GM18868 (cell line): ENCODE data around the gene CUBN.

Source experiments
- ATAC-seq: cut with Tn5 transposase; IDR thresholded peaks from one replicate; pipeline ENCODE4 v1.9.1; 2021; ENCODE audit warnings: mild to moderate bottlenecking, moderate library complexity; ENCODE audit not compliant: unreplicated experiment

CUBN gene

GRCh38 chr10:17129741-17130140, at the start of gene CUBN:
CUBN (minus strand) TSS chr10:17129811; CDS start chr10:17129765, 46 bp downstream.
- no peak for ATAC-seq

- ATAC-seq, result no peak
Observed at GRCh38 chr10:17179002-17179401, 49.4 kb upstream of the CUBN start.

GRCh38 chr10:17178006-17178405, 48.4 kb upstream of the CUBN start:
- no peak for ATAC-seq

- no peak for ATAC-seq
Observed at GRCh38 chr10:17177014-17177413, 47.4 kb upstream of the CUBN start.

DNA sequence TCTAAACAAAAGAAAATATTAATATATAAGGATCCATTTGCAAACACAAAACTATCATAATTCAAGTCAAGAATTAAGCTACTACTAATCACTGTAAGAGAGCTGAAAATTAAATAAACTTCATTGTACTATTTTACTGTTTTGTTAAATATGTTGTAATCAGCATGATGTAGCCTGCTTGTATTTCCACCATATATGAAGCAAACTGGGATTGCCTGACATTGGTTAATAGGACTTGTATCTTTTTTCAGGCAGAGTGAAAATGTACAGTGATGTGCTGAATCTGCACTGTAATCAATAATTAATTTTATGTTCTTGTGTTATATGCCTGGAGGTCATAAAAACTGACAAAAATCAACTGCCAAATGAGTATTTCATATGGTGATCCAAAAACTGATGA, 46.5 kb upstream of the CUBN start:
- ATAC-seq, result no peak

GRCh38 chr10:17175551-17175950, 45.9 kb upstream of the CUBN start:
- ATAC-seq, result peak; percentile 60

DNA sequence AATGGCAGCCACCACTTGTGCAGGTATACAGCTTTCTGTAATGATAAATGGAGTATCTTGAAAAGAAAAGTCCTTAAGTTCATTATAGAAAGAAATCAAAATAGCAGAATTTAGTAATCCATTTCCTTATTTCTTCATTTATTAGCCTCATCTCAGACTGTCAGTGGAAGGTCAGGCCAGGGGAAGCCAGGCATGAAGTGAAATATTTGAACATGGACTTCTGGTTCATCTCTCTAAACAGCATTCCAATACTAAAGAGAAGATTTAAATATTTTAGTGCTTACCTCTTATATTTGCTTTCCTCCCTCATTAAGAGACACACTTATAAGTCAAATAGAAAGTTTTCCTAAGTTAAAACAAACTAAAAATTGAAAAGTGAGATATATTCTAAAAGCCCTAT, 45.0 kb upstream of the CUBN start:
- ATAC-seq, result no peak

DNA sequence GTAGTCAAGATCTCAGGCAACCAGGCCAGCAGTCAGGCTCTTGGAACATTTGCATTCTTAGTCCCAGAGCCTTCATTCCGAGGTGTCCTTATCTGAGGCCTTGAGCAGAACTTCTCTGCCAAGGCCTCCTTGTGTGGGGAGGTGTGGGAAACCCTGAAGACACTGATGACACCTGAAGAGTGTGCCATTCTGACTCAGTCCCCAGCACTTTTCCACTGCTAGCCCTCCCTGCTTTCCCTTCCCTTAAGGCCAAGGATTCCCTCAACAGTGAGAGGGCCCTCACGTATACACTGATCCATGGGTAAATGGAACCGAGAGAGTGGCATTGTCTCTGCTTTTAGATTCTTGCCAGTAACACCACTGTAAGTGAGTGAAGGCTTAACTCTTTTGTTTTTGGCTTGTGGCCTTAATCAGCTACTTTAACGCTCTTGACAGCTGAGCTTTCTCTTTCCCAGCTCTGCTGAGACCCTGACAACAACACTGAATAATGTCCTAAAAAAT, 41.6 kb upstream of the CUBN start:
- no peak for ATAC-seq

- ATAC-seq, result no peak
Observed at GRCh38 chr10:17169803-17170202, 40.2 kb upstream of the CUBN start.

GRCh38 chr10:17166699-17167098, 37.1 kb upstream of the CUBN start:
- no peak for ATAC-seq

GRCh38 chr10:17162828-17163227, 33.2 kb upstream of the CUBN start:
- ATAC-seq, result no peak

DNA sequence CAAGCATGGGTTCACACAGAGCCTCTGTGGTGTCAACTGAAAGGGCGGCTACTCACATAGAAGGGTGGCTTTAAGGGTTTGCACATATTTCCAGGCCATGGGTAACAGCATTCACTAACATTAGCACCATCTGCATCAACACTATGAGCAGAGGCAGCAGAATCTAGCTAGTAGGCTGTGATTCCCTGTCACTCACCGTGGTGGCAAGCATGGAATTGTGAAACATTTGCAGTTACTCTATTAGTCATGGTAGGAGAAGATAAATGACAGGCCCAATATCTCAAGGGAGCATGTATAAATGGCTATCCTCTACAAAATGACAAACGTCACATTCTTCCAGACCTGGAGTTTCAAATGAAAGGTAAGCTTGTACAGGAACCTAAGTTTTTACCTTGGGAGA, 32.2 kb upstream of the CUBN start:
- no peak for ATAC-seq

DNA sequence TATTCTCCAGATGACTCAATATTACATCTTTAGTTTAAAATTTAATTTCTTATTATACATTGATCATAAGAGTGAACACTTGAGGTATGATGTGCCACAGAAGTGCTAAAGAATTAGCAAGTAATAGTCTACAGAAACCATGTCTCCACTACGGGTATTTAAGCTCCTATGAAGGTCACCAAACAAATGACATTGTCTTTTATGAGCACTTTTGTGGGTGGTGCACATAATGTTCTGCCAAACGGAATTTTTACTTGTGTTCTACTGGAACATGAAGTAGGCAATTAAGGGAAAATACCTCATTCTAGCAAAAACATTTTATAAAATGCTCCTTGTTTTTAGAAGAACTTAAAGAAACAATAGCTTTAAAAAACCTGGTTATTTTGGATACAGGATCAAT, 27.4 kb upstream of the CUBN start:
- ATAC-seq, result no peak

- ATAC-seq, result no peak
Observed at GRCh38 chr10:17155826-17156225, 26.2 kb upstream of the CUBN start.

GRCh38 chr10:17154116-17154515, 24.5 kb upstream of the CUBN start:
- no peak for ATAC-seq

GRCh38 chr10:17153321-17153720, 23.7 kb upstream of the CUBN start:
- no peak for ATAC-seq

DNA sequence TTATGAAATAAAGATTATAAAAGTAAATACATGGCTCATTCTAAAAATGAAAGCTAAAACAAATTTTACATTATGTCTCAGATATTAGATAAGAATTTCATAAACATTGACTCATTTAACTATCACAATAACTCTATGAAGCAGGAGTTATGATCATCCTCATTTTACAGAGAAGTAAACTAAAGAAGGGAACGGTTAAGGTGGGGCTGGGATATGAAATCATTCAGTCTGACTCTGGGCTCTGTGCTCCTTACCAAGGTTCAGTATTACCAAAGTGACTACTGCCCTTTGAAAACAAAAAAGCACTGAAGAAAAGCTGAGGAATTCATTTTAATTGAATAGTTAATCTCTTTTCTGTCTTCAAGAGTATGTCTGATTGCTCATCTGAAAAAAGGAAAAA, 22.1 kb upstream of the CUBN start:
- no peak for ATAC-seq

DNA sequence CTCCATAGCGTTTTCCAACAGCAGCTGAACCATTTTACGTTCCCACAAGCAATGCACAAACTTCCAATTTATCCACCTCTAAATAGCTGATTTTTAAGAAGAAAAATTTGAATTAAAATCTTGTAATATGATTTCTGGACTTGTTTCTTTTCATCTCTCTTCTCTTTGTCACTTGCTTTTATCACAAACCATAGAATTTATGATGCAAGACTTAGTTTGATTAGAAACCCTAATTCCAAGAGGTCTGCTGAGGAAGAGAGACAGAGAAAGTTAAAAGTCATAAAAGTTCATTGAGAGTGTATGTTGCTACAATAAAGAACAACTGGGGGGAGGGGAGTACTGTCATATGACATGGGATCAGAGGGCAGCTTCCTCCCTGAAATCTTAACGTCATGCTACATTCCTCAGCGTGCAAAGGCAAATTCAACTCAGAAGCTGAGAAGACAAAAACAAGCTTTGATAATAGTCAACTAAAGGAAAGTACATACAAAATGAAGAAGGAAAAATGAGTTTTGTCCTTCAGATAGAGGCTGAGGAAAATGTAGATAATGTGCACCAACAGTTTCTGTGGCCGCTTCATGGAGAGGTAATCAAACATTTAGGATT, 18.4 kb upstream of the CUBN start:
- ATAC-seq, result no peak

GRCh38 chr10:17146892-17147291, 17.3 kb upstream of the CUBN start:
- no peak for ATAC-seq

DNA sequence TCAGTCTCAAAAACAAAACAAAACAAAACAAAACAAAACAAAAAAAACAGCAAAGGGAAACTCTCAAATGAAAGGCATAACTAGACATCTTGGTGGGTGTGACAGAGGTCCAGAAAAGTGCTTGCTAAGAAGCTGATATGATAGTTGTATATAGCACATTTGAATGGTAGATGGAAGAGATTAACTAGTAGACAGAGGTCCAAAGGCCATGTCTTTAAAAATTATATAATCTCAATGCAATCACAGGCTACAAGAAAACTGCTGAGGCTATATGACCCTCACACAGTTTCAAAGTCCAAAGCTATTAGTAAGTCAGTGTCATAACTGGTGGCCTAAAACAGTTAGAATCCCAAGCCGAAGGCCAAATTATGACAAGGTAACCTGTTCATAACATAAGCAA, 15.6 kb upstream of the CUBN start:
- ATAC-seq, result no peak

DNA sequence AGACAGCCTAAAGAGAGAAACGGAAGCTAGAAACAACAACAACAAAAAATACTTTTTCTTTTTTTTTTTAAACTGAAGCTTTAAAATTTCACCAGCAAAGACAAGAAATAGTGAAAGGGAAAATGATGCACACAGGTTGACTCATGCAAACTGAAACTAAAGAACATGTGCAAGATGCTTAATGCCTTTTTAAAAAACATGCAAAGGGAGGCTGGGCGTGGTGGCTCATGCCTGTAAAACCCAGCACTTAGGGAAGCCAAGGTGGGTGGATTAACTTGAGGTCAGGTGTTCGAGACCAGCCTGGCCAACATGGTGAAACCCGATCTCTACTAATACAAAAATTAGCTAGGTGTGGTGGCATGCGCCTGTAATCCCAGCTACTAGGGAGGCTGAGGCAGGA, 15.1 kb upstream of the CUBN start:
- ATAC-seq, result peak; percentile 81

DNA sequence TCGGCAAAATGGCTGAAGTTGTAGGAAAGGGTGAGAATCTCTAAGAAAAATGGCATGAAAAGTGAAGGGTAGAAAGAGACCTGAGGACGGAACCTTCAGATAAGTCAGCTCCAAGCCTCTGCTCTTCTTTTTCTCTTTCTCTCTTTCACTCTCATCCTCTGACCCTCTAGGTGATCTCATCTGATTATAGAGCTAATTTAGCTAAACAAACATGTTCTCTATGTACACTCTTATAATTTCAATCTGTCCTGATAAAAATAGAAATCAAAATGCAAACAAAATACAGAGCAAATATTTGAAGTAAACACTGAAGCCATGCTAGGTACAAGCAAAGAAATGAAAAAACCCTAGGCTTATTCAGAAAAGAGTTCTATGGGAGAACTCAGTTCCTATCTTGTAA, 14.4 kb upstream of the CUBN start:
- ATAC-seq, result no peak

DNA sequence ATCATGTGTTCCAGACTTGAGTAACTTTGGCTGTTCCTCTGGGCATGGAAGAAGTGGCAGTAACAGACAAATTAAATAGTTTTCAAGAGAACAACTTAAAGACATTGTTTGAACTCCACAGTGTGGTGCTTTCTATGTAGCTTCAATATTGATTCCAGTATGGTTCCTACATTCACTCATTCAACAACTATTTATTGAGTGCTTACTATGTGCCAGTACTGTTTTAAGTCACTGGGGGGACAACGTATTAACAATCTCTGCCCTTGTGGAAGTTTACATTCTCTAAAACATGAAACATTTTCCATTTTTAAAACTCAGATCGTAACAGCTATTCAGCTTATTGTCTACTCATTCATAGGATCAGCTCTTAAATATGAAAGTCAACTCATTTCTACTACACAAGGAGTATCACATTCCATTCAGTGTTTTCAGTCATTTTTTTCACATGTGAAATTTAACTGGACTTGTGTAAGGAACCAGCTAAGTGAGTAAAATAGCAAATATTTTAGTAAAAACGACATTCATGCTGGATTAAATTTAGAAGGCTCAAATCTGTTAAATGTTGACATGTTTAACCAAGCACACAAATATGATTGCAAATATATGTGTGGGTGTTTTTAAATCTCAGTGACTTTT, 13.6 kb upstream of the CUBN start:
- ATAC-seq, result no peak
